Measurements from ENCODE around the gene HOXC9.

The HOXC9 gene

DNA sequence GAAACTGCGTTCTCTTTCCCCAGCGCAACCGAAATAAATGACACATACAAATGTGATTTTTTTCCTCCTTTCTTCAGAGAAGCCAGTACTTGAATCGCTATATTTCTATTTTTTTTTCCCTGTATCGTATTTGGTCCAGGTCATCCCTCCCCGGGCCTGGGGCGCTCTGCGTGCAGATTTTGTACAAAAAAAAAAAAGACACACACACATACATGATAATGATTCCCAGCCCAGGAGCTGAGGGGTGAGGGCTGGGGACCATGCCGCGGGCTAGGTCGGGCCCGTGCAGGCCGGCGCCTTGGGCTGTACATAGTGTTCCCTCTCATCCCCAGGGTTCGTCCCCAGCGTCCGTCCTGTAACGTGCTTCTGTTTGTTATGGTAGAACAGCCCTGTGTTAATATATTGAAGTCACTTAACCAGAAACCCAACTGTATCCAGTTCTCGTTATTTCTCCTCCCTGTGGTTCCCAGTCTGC lies 3.0 kb downstream of the HOXC9 start:
- ATAC-seq, result no peak

DNA sequence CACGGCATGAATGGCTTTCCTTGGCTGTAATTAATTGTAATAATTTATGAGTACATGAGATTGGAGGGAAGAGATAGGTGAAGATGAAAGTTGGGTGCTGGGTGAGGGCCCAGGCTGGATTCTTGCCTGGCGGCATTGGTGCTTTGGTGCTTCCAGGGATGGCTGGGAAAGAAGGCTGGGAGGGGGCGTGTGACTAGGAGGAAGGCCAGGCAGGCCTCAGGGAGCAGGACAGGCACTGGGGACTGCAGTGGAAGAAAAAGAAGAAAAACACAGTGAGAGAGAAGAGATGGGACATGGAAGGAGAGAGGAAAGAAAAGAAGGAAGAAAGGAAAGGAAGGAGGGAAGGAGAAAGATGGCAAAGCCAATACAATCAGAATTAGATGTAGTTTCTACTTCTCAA lies 3.7 kb downstream of the HOXC9 start:
- no peak for ATAC-seq

- no peak for ATAC-seq
Observed at GRCh38 chr12:54004063-54004840, 4.3 kb downstream of the HOXC9 start.

- no peak for ATAC-seq
Observed at GRCh38 chr12:54004841-54005530, 5.0 kb downstream of the HOXC9 start.

GRCh38 chr12:54005531-54005852 lies 5.5 kb downstream of the HOXC9 start:
- ATAC-seq, result no peak

DNA sequence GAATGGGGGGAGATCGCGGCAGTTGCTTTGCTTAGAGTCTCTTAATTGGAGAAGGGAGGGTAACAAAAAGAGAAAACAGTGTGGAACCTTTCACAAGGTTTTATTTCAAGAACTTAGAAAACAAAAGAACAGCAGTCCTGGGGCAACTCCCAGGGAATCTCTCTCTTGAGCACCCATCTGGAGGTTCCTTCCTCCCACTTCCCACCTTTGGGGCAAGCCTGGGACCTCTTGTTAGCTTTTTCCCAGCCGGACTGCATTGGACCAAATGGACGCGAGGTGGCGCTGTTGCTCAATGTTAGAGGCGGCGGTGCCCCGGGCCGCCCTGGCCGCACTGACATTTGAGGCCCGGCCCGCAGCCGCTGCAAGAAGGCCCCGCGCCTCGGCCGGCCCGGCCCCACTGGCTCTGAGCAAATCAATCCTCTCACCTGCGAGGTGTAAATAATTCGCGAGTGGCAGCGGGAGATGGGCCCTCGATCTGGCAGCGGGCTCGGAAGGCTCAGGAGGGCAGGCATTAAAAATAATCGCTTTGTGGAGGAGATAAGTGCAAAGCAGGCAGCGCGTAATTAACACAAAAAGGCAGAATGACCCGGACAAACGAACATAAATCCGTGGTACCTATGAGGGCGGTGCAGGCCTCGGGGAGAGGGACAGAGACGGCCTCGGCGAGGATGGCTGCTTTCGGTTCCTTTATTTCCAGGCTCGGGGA lies 6.0 kb downstream of the HOXC9 start:
- peak; percentile 79 to 82 for ATAC-seq

DNA sequence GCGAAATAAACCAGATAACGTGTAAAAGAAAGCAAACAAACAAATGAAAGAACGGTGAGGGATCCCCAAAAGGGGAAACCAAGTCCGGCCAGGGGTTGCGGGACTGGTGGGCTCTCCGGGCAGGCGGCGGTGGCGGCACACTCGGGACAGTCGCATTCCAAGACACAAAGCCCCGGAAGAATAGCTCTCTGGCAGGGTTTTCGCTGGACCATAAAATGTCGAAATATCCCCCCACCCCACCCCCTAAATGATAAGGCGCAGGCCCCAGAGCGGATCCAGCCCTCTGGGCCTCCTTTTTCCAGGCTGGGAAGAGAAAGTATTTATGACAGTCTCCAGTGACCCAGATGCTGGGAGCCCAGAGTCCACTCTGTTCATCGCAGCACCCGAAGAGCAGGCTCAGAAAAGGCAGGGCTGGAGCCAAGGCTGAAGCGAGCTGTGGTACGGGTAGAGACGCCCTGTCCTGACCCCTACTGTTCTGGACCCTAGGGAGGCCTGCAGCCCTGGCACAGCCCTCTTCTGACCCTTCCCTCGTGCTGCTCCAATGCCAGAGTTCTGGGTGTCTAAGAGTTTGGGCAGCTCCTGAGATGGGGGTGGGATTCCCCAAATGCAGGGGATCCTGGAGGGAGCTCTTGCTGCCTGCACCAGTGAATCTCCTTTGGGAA lies 6.7 kb downstream of the HOXC9 start:
- ATAC-seq, result no peak

- ATAC-seq, result no peak
Observed at GRCh38 chr12:54007538-54008259, 7.7 kb downstream of the HOXC9 start.

- no peak for ATAC-seq
Observed at GRCh38 chr12:54008260-54008552, 8.2 kb downstream of the HOXC9 start.

- ATAC-seq, result peak in 1 of 2 donors; percentile 46
Observed at GRCh38 chr12:54009171-54010052, 9.5 kb downstream of the HOXC9 start.

DNA sequence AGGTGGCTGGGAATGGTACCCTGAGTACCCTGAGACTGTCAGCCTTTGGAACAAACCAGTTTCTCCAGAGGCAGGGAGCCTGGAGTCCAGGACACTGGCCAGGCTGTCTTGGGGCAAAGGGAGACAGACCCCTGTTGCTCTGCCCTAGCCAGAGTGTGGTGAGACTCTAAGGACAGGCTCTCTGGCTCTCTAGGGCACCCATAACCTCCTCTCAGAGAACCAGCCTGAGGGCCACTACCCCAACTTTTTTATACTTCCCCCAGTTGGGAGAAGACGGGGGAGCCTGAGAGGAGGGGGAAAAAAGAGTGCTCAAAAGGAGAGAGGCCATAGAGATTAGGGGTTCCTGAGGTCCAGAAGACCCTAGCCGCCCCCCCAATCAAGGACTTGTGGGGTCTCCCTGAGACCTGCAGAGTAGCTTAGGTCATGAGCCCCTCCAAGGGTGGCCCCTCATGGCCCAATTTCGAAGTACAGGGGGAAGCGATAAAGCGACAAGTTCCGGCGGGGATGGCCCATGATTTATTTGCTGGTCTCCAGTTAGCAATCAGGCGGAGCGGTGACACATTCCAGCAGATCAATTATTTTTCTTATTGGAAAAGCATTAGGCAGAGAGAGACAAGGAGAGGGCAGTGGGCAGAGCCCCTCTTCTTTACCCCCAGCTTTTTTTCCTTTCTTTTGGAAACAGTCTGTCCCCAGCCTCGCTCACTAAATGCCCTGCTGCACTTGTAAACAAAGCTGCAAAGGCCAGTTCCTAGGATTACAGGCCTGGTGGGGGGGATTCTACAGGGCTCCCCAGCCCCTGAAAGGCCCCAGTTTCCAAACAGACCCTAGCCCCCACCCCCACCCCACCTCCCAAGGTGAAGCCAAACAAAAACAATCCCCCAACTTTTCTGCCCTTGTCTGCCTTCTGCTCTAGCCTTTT lies 10.4 kb downstream of the HOXC9 start:
- no peak for ATAC-seq

GRCh38 chr12:54010972-54011664 lies 11.2 kb downstream of the HOXC9 start:
- ATAC-seq, result no peak

- ATAC-seq, result no peak
Observed at GRCh38 chr12:54011665-54012532, 11.9 kb downstream of the HOXC9 start.

DNA sequence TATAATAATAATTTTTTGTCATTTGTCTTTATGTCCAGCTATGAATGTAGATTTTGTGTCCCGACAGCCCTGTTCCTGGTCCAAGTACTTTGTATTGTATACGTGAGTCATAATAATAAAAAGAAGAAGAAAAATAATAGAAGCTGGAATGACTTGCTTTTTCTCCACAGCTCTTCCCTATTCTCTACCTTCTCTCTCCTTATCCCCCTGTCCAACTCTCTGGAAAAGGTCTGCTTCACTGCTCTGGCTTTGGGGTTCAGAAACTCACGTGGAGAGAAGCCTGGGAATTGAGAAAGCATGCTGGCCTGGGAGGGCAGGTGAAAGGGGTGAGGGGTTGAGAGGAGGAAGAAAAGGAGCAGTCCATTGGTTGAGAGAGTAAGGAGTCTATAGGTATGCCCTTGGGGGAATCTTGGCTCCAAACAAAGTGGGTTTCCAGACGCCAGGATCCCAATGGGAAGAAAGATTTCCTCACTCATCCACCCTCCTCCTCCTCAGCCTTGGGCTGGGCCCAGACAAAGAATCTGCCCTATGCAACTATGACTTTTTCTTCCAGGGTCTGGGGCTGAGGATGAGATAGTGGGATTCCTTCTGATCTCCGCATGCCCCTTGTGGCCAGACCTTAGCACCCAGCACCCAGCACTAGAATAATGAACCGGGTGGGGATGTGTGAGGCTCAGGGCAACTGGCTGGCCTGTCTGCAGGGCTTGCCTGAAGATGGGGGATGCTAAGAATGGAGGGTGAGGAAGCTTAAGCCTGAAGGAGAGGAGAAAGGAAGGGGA lies 12.9 kb downstream of the HOXC9 start:
- ATAC-seq, result no peak

- ATAC-seq, result no peak
Observed at GRCh38 chr12:54014377-54015017, 14.5 kb downstream of the HOXC9 start.

GRCh38 chr12:54015018-54015931 lies 15.3 kb downstream of the HOXC9 start:
- ATAC-seq, result no peak
